IMR-90 (cell line): ENCODE measurements around the gene HDAC7.
"Not testable (repeated sequence)": the region's sequence is repeated elsewhere in the genome, so short reads cannot be mapped to it uniquely, and the experiment has no call there.

Source experiments
- BHLHE40 ChIP-seq: fragments of 150-350 bp; IDR thresholded peaks from 2 replicates; pipeline ENCODE4 v1.6.1; 2016; ENCODE audit warnings: mild to moderate bottlenecking, low read depth, low read length
- CEBPB ChIP-seq: IDR thresholded peaks from 2 replicates; pipeline ENCODE4 v1.6.1; 2012; ENCODE audit warnings: low read depth, low read length, improper control_type of control experiment
- MAFK ChIP-seq: IDR thresholded peaks from 2 replicates; pipeline ENCODE4 v1.6.1; 2012; ENCODE audit warnings: low read depth, low read length, improper control_type of control experiment
- POLR2A ChIP-seq: IDR thresholded peaks from 2 replicates; pipeline ENCODE4 v1.6.1; 2012; ENCODE audit warnings: mild to moderate bottlenecking, low read depth, low read length
- RAD21 ChIP-seq: IDR thresholded peaks from 2 replicates; pipeline ENCODE4 v1.6.1; 2012; ENCODE audit warnings: low read length, improper control_type of control experiment
- RFX5 ChIP-seq: IDR thresholded peaks from 2 replicates; pipeline ENCODE4 v1.8.0; 2012; ENCODE audit warnings: low read depth, mild to moderate bottlenecking, low read length, moderate library complexity
- SMC3 ChIP-seq: fragments of 150-350 bp; IDR thresholded peaks from 2 replicates; pipeline ENCODE4 v1.6.1; 2016; ENCODE audit warnings: low read depth, mild to moderate bottlenecking, antibody characterized with exemption, low read length, moderate library complexity
- TF ChIP-seq, protein P1 (sequence below): conservative IDR thresholded peaks from 2 replicates; pipeline ENCODE4 v1.5.1; 2012; ENCODE audit warnings: mild to moderate bottlenecking, low read depth, low read length, improper control_type of control experiment

DNA sequence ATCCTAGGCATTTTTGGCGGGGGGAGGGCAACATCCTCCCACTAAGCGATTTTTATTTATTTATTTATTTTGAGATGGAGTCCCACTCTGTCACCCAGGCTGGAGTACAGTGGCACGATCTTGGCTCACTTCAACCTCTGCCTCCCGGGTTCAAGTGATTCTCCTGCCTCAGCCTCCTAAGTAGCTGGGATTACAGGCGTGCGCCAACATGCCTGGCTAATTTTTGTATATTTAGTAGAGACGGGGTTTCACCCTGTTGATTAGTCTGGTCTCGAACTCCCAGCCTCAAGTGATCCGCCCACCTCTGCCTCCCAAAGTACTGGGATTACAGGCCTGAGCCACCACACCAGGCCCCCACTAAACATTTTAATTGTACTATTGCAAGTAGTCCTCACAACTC is 10.2 kb downstream of the HDAC7 start:
- TF ChIP-seq, protein P1, sequence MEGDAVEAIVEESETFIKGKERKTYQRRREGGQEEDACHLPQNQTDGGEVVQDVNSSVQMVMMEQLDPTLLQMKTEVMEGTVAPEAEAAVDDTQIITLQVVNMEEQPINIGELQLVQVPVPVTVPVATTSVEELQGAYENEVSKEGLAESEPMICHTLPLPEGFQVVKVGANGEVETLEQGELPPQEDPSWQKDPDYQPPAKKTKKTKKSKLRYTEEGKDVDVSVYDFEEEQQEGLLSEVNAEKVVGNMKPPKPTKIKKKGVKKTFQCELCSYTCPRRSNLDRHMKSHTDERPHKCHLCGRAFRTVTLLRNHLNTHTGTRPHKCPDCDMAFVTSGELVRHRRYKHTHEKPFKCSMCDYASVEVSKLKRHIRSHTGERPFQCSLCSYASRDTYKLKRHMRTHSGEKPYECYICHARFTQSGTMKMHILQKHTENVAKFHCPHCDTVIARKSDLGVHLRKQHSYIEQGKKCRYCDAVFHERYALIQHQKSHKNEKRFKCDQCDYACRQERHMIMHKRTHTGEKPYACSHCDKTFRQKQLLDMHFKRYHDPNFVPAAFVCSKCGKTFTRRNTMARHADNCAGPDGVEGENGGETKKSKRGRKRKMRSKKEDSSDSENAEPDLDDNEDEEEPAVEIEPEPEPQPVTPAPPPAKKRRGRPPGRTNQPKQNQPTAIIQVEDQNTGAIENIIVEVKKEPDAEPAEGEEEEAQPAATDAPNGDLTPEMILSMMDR: not testable (repeated sequence)
- TF ChIP-seq BHLHE40, POLR2A, SMC3, CEBPB, RFX5, RAD21, MAFK: not testable (repeated sequence)
